GM12878 (cell line): Measurements from ENCODE around the gene STPG3. TPM values are rescaled to one million over a fixed set of nuclear protein-coding genes. Genes with fewer than 3 reads are reported as not detected.

ENCODE experiments used
- BCL11A ChIP-seq: IDR thresholded peaks from 2 replicates; pipeline ENCODE4 v1.6.1; 2011; ENCODE audit warnings: low read depth, low read length
- E2F8 ChIP-seq: fragments of 450-650 bp; IDR thresholded peaks from 2 replicates; pipeline ENCODE4 v1.6.1; 2018; ENCODE audit warnings: mild to moderate bottlenecking, low read depth, moderate library complexity; ENCODE audit not compliant: partially characterized antibody
- E4F1 ChIP-seq: fragments of 450-650 bp; IDR thresholded peaks from 2 replicates; pipeline ENCODE4 v1.6.1; 2018; ENCODE audit warnings: borderline replicate concordance, mild to moderate bottlenecking; ENCODE audit not compliant: partially characterized antibody
- EGR1 ChIP-seq, 2 experiments: IDR thresholded peaks; 1 replicate in 1 of 2; 2 replicates in 1 of 2; pipeline ENCODE4 v1.6.1; 2011 to 2012; ENCODE audit warnings: low read depth in 2 of 2, low read length in 2 of 2, borderline replicate concordance in 1 of 2, mild to moderate bottlenecking in 1 of 2, moderate library complexity in 1 of 2
- HDAC2 ChIP-seq: fragments of 200-600 bp; sonication (generic); IDR thresholded peaks from 2 replicates; pipeline ENCODE4 v1.6.1; 2017
- NR2C1 ChIP-seq: fragments of 450-650 bp; IDR thresholded peaks from 2 replicates; pipeline ENCODE4 v1.6.1; 2017; ENCODE audit warnings: antibody characterized with exemption, mild to moderate bottlenecking, moderate library complexity
- RAD51 ChIP-seq: fragments of 450-650 bp; IDR thresholded peaks from 2 replicates; pipeline ENCODE4 v1.6.1; 2016; ENCODE audit warnings: moderate library complexity, mild to moderate bottlenecking, inconsistent platforms
- SIX5 ChIP-seq: IDR thresholded peaks from 2 replicates; pipeline ENCODE4 v1.6.1; 2011; ENCODE audit warnings: mild to moderate bottlenecking, low read depth, low read length, moderate library complexity; ENCODE audit not compliant: severe bottlenecking
- STAT3 ChIP-seq: IDR thresholded peaks from 2 replicates; pipeline ENCODE4 v1.6.1; 2011; ENCODE audit warnings: low read depth, low read length, improper control_type of control experiment
- polyA plus RNA-seq, 11 experiments: library from polyadenylated mRNA; depleted of rRNA in 4 of 11; unstranded in 6 of 11; stranded (reverse) in 5 of 11; fragments of >200 nt; fragmentation: Nextera tagmentation in 4 of 11; fragmentation: Illumina TruSeq in 1 of 11; extraction: Ambion mirVana in 4 of 11; extraction: Trizol in 1 of 11; gene quantifications; 1 replicate in 1 of 11; 2 replicates in 10 of 11; pipeline versions ENCODE4 v1.2.1 to v1.2.3, GENCODE V29; 2011 to 2016; ENCODE audit warnings: inconsistent platforms in 2 of 11, missing spikeins in 2 of 11, low read depth in 1 of 11
- total RNA-seq, 4 experiments: library from RNA; depleted of rRNA in 3 of 4; stranded (reverse); fragments of >200 nt in 3 of 4; fragmentation: Illumina TruSeq in 1 of 4; extraction: Trizol in 1 of 4; gene quantifications; 2 replicates each; pipeline versions ENCODE4 v1.2.1 to v1.2.3, GENCODE V29; 2013 to 2021

The STPG3 gene
- total and polyA plus RNA-seq, 10 of the 15 experiments (the other 5 are each of a cell fraction or from before 2014, with no cell fraction given) = not detected

- TF ChIP-seq SIX5 (no peak), RAD51 (no peak), NR2C1 (no peak), EGR1 (IDR thresholded peaks at IDR 0.05; ENCODE audit: borderline replicate concordance in 1 of 2, low read depth in 2 of 2, low read length in 2 of 2) (peak in 1 of 2 experiments; percentile 39; a peak in 1 of 3 replicates), E4F1 (no peak), HDAC2 (no peak), BCL11A (no peak), E2F8 (no peak), STAT3 (no peak)
These were observed 45.0 kb downstream of the STPG3 start (continued) for GRCh38 chr9:137295849-137296669.
